ENCODE results near the gene PSEN1. TPM values are rescaled to one million over a fixed set of nuclear protein-coding genes. Genes with fewer than 3 reads are reported as not detected.
"Not testable (repeated sequence)": the region's sequence is repeated elsewhere in the genome, so short reads cannot be mapped to it uniquely, and the experiment has no call there.

PSEN1 gene
- total RNA-seq, 1 donor from 2014 or later = 75.3 TPM

DNA sequence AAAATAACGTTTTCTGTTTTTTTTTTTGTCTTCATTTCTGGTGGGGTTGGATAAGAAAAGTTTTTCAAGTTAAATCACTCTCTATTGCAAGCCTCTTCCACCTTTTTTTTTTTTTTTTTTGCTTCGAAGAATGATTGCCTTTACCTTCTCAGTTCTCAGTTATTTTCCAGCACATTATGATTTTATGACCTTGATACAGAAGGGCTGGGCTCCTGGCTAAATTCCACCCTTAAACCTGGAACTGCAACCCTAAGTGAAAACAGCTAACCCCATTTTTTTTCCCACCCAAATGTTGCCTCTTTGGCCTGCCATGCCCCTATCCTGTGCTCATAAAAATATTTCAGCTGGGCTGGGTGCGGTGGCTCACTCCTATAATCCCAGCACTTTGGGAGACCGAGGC is 31.4 kb downstream of the PSEN1 start:
- TF ChIP-seq, protein P1, sequence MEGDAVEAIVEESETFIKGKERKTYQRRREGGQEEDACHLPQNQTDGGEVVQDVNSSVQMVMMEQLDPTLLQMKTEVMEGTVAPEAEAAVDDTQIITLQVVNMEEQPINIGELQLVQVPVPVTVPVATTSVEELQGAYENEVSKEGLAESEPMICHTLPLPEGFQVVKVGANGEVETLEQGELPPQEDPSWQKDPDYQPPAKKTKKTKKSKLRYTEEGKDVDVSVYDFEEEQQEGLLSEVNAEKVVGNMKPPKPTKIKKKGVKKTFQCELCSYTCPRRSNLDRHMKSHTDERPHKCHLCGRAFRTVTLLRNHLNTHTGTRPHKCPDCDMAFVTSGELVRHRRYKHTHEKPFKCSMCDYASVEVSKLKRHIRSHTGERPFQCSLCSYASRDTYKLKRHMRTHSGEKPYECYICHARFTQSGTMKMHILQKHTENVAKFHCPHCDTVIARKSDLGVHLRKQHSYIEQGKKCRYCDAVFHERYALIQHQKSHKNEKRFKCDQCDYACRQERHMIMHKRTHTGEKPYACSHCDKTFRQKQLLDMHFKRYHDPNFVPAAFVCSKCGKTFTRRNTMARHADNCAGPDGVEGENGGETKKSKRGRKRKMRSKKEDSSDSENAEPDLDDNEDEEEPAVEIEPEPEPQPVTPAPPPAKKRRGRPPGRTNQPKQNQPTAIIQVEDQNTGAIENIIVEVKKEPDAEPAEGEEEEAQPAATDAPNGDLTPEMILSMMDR (IDR thresholded peaks at IDR 0.05; ENCODE audit: unreplicated experiment) = no peak
- Mint-ChIP-seq H3K4me1 (ENCODE audit: unreplicated experiment) (peaks cover 7% of the 10 kb centered on the region), H3K4me3 (ENCODE audit: unreplicated experiment) (no peak overlapping the region), H3K36me3 (ENCODE audit: low read depth, unreplicated experiment) (peaks cover 30% of the 10 kb centered on the region), H3K27me3 (ENCODE audit: unreplicated experiment) (no peaks in the 10 kb centered on the region), H3K9me3 (ENCODE audit: unreplicated experiment) (no peaks in the 10 kb centered on the region), H3K27ac (ENCODE audit: unreplicated experiment) (no peak overlapping the region)
- no peak for DNase-seq (ENCODE audit: low spot score)

- no peak overlapping the region for H3K27ac Mint-ChIP-seq (ENCODE audit: unreplicated experiment)
- TF ChIP-seq, protein P1 (IDR thresholded peaks at IDR 0.05; ENCODE audit: unreplicated experiment) = no peak
Observed at GRCh38 chr14:73168274-73168673, 32.0 kb downstream of the PSEN1 start.

DNA sequence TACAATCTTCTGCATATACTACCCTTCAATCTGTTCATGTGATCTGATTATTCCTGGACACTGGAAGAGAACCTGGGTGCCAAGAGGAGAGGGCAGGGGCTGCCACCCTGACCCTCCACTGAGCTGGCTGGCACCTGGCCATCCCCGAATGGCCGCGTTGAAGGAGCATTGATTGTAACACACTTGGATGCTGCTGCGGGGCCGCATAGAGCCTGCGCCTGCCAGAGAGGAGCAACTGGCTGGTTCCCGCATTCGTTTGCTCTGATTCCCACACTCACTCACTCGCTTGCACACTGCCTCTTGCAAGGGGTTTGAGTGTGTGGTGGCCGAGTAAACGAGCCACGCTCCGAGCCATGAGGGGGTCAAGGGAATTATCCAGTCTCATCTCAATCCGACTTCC is 32.4 kb downstream of the PSEN1 start:
- H3K4me3 Mint-ChIP-seq (ENCODE audit: unreplicated experiment) = peak overlapping the region; percentile 21
- H3K27ac Mint-ChIP-seq (ENCODE audit: unreplicated experiment) = no peak overlapping the region
- H3K9me3 Mint-ChIP-seq (ENCODE audit: unreplicated experiment) = no peaks in the 10 kb centered on the region
- H3K27me3 Mint-ChIP-seq (ENCODE audit: unreplicated experiment) = no peaks in the 10 kb centered on the region
- TF ChIP-seq, protein P1 (IDR thresholded peaks at IDR 0.05; ENCODE audit: unreplicated experiment) = no peak
- DNase-seq (ENCODE audit: low spot score) = no peak
- peaks cover 25% of the 10 kb centered on the region for H3K36me3 Mint-ChIP-seq (ENCODE audit: low read depth, unreplicated experiment)
- H3K4me1 Mint-ChIP-seq (ENCODE audit: unreplicated experiment) = peaks cover 7% of the 10 kb centered on the region

More at GRCh38 chr14:73168274-73168673, 32.0 kb downstream of the PSEN1 start:
- H3K4me1 Mint-ChIP-seq (ENCODE audit: unreplicated experiment) = peaks cover 7% of the 10 kb centered on the region
- no peaks in the 10 kb centered on the region for H3K27me3 Mint-ChIP-seq (ENCODE audit: unreplicated experiment)
- H3K4me3 Mint-ChIP-seq (ENCODE audit: unreplicated experiment) = no peak overlapping the region
- H3K36me3 Mint-ChIP-seq (ENCODE audit: low read depth, unreplicated experiment) = peaks cover 29% of the 10 kb centered on the region
- no peak for DNase-seq (ENCODE audit: low spot score)
- no peaks in the 10 kb centered on the region for H3K9me3 Mint-ChIP-seq (ENCODE audit: unreplicated experiment)

GRCh38 chr14:73169855-73170254 is 33.5 kb downstream of the PSEN1 start:
- peaks cover 19% of the 10 kb centered on the region for H3K36me3 Mint-ChIP-seq (ENCODE audit: low read depth, unreplicated experiment)
- H3K27me3 Mint-ChIP-seq (ENCODE audit: unreplicated experiment); H3K9me3 Mint-ChIP-seq (ENCODE audit: unreplicated experiment); DNase-seq (ENCODE audit: low spot score); H3K27ac Mint-ChIP-seq (ENCODE audit: unreplicated experiment); H3K4me1 Mint-ChIP-seq (ENCODE audit: unreplicated experiment); H3K4me3 Mint-ChIP-seq (ENCODE audit: unreplicated experiment): not testable (repeated sequence)

- Mint-ChIP-seq H3K27me3 (ENCODE audit: unreplicated experiment) (no peaks in the 10 kb centered on the region), H3K4me1 (ENCODE audit: unreplicated experiment) (peaks cover 7% of the 10 kb centered on the region), H3K9me3 (ENCODE audit: unreplicated experiment) (no peaks in the 10 kb centered on the region), H3K27ac (ENCODE audit: unreplicated experiment) (no peak overlapping the region), H3K36me3 (ENCODE audit: low read depth, unreplicated experiment) (peaks cover 19% of the 10 kb centered on the region), H3K4me3 (ENCODE audit: unreplicated experiment) (no peak overlapping the region)
- TF ChIP-seq, protein P1 (IDR thresholded peaks at IDR 0.05; ENCODE audit: unreplicated experiment) = no peak
- DNase-seq (ENCODE audit: low spot score) = no peak
Observed at GRCh38 chr14:73170686-73171085, 34.4 kb downstream of the PSEN1 start.
